H1 (cell line): ENCODE results near the gene GGA2. TPM values are rescaled to one million over a fixed set of nuclear protein-coding genes. Genes with fewer than 3 reads are reported as not detected.
"Not testable (repeated sequence)": the region's sequence is repeated elsewhere in the genome, so short reads cannot be mapped to it uniquely, and the experiment has no call there.

Experiments used
- CTCF ChIA-PET: fragments of 300-600 bp; sonication (Branson Sonifier 250); formaldehyde crosslinking; loops from one replicate; lab custom pipeline; 2021; ENCODE audit not compliant: partially characterized antibody; lab: Charles Lee
- POLR2A ChIA-PET: fragments of 300-600 bp; sonication (Branson Sonifier 250); formaldehyde crosslinking; loops from one replicate; lab custom pipeline; 2021; ENCODE audit warnings: inconsistent platforms; ENCODE audit not compliant: partially characterized antibody; lab: Charles Lee
- DNase-seq, 2 experiments: peaks; one replicate each; pipeline versions ENCODE4 v3.0.0 to v3.0.0-alpha.2; 2010 to 2022; ENCODE audit warnings: low spot score in 2 of 2, low read depth in 1 of 2, mixed read lengths in 1 of 2
- FAIRE-seq: peaks from 2 replicates; lab custom pipeline; 2011; peaks lifted over from hg19 to GRCh38; lab: Jason Lieb, UNC
- H2AFZ ChIP-seq: 2 replicates; pipeline ENCODE4 v1.8.1; 2012; ENCODE audit warnings: low read length, inconsistent platforms
- H2AK5ac ChIP-seq: 2 replicates; pipeline ENCODE4 v1.6.1; 2013; ENCODE audit warnings: low read depth, low read length
- H2BK120ac ChIP-seq: replicated peaks from 2 replicates; pipeline ENCODE3; 2013; ENCODE audit warnings: low read depth, low read length, inconsistent platforms
- H2BK12ac ChIP-seq: 2 replicates; pipeline ENCODE4 v1.6.1; 2013; ENCODE audit warnings: low read depth, low read length
- H2BK15ac ChIP-seq: 2 replicates; pipeline ENCODE4 v1.6.1; 2013; ENCODE audit warnings: low read length
- H2BK20ac ChIP-seq: 2 replicates; pipeline ENCODE4 v1.6.1; 2013; ENCODE audit warnings: low read length
- H2BK5ac ChIP-seq: 2 replicates; pipeline ENCODE4 v1.6.1; 2013; ENCODE audit warnings: low read depth, low read length
- H3K14ac ChIP-seq: 2 replicates; pipeline ENCODE4 v1.6.1; 2013; ENCODE audit warnings: inconsistent platforms; ENCODE audit not compliant: insufficient read length
- H3K18ac ChIP-seq: 2 replicates; pipeline ENCODE4 v1.6.1; 2013; ENCODE audit warnings: low read length; ENCODE audit errors: extremely low read depth
- H3K23ac ChIP-seq: 2 replicates; pipeline ENCODE4 v1.6.1; 2013; ENCODE audit warnings: inconsistent platforms; ENCODE audit not compliant: insufficient read length
- H3K23me2 ChIP-seq: 2 replicates; pipeline ENCODE4 v1.6.1; 2013; ENCODE audit warnings: low read depth, low read length
- H3K27ac ChIP-seq: 2 replicates; pipeline ENCODE4 v1.6.1; 2011; ENCODE audit warnings: low read depth, low read length, inconsistent platforms
- H3K27me3 ChIP-seq, 4 experiments: replicated peaks in 1 of 4; 1 replicate in 1 of 4; 2 replicates in 3 of 4; pipeline versions ENCODE4 v1.6.1 to v1.8.1; 2011 to 2013; ENCODE audit warnings: low read length in 3 of 4, mild to moderate bottlenecking in 3 of 4, inconsistent platforms in 2 of 4, mixed read lengths in 2 of 4, moderate library complexity in 1 of 4; ENCODE audit not compliant: control insufficient read depth in 3 of 4, insufficient read depth in 3 of 4; ENCODE audit errors: extremely low read depth in 1 of 4
- H3K36me3 ChIP-seq, 4 experiments: 2 replicates each; pipeline versions ENCODE4 v1.6.1 to v1.8.1; 2011 to 2013; ENCODE audit warnings: mild to moderate bottlenecking in 4 of 4, low read length in 3 of 4, moderate library complexity in 2 of 4, control low read depth in 1 of 4, inconsistent platforms in 1 of 4; ENCODE audit not compliant: insufficient read depth in 4 of 4, control insufficient read depth in 2 of 4
- H3K4ac ChIP-seq: replicated peaks from 2 replicates; pipeline ENCODE3; 2013; ENCODE audit warnings: low read length, low read depth, mixed read lengths, inconsistent platforms; ENCODE audit not compliant: insufficient read length
- H3K4me1 ChIP-seq, 4 experiments: replicated peaks in 1 of 4; 1 replicate in 1 of 4; 2 replicates in 3 of 4; pipeline versions ENCODE4 v1.6.1 to v1.8.1; 2011 to 2013; ENCODE audit warnings: low read length in 3 of 4, inconsistent platforms in 2 of 4, mixed read lengths in 1 of 4; ENCODE audit not compliant: insufficient read depth in 4 of 4, control insufficient read depth in 3 of 4
- H3K4me2 ChIP-seq, 2 experiments: 2 replicates each; pipeline versions ENCODE4 v1.6.1 to v1.8.1; 2011 to 2013; ENCODE audit warnings: low read depth in 2 of 2, low read length in 2 of 2, control low read depth in 1 of 2, inconsistent platforms in 1 of 2, mild to moderate bottlenecking in 1 of 2; ENCODE audit not compliant: insufficient read depth in 1 of 2
- H3K4me3 ChIP-seq, 4 experiments: fragments of 200-600, 300-600 bp in 1 of 4; sonication (generic), shearing (Covaris generic), sonication (Bioruptor Twin) in 1 of 4; 2 replicates each; pipeline versions ENCODE4 v1.5.1 to v1.8.1; 2011 to 2016; ENCODE audit warnings: low read length in 4 of 4, low read depth in 3 of 4, control low read depth in 2 of 4, inconsistent platforms in 2 of 4, mild to moderate bottlenecking in 2 of 4, mixed read lengths in 1 of 4, moderate library complexity in 1 of 4; ENCODE audit not compliant: insufficient read depth in 2 of 4; ENCODE audit errors: extremely low read depth in 1 of 4
- H3K56ac ChIP-seq: replicated peaks from 2 replicates; pipeline ENCODE3; 2013; ENCODE audit warnings: low read depth, mild to moderate bottlenecking, mixed read lengths, low read length, inconsistent platforms; ENCODE audit not compliant: insufficient read length
- H3K79me1 ChIP-seq: 2 replicates; pipeline ENCODE4 v1.6.1; 2013; ENCODE audit warnings: low read depth, low read length, control low read depth
- H3K79me2 ChIP-seq, 2 experiments: 2 replicates each; pipeline versions ENCODE4 v1.6.1 to v1.8.1; 2012 to 2013; ENCODE audit warnings: low read length in 2 of 2, mild to moderate bottlenecking in 2 of 2, inconsistent platforms in 1 of 2; ENCODE audit not compliant: insufficient read depth in 2 of 2, control insufficient read depth in 1 of 2
- H3K9ac ChIP-seq, 4 experiments: replicated peaks in 1 of 4; 1 replicate in 1 of 4; 2 replicates in 3 of 4; pipeline versions ENCODE4 v1.6.1 to v1.8.1; 2011 to 2013; ENCODE audit warnings: low read depth in 3 of 4, low read length in 3 of 4, control low read depth in 2 of 4, mild to moderate bottlenecking in 2 of 4, moderate library complexity in 2 of 4, inconsistent platforms in 1 of 4; ENCODE audit errors: extremely low read depth in 1 of 4
- H3K9me3 ChIP-seq, 2 experiments: 2 replicates each; pipeline versions ENCODE4 v1.6.1 to v1.8.1; 2012 to 2013; ENCODE audit warnings: mild to moderate bottlenecking in 2 of 2, moderate library complexity in 2 of 2, control low read depth in 1 of 2, inconsistent platforms in 1 of 2, low read depth in 1 of 2, low read length in 1 of 2, mixed read lengths in 1 of 2; ENCODE audit not compliant: insufficient read depth in 2 of 2
- H4K20me1 ChIP-seq, 2 experiments: replicated peaks in 1 of 2; 2 replicates each; pipeline versions ENCODE3 to v1.8.1; 2011 to 2013; ENCODE audit warnings: inconsistent platforms in 2 of 2, low read length in 2 of 2, mild to moderate bottlenecking in 1 of 2; ENCODE audit not compliant: insufficient read depth in 2 of 2, control insufficient read depth in 1 of 2
- H4K5ac ChIP-seq: 2 replicates; pipeline ENCODE4 v1.6.1; 2013; ENCODE audit warnings: low read length, low read depth, mixed read lengths, inconsistent platforms; ENCODE audit not compliant: insufficient read length
- H4K8ac ChIP-seq: 2 replicates; pipeline ENCODE4 v1.8.0; 2013; ENCODE audit warnings: mild to moderate bottlenecking, moderate library complexity, low read length, inconsistent platforms; ENCODE audit not compliant: insufficient read depth; ENCODE audit errors: extremely low read depth
- H4K91ac ChIP-seq: replicated peaks from 2 replicates; pipeline ENCODE3; 2013; ENCODE audit warnings: low read length, mixed read lengths, inconsistent platforms; ENCODE audit not compliant: insufficient read length
- WGBS, 2 experiments: shearing (Covaris generic) in 1 of 2; methylation state at CpG; one replicate each; pipeline versions ENCODE4 v1.1.6 to v1.1.7; 2013 to 2015; ENCODE audit warnings: low lambda C conversion rate in 2 of 2, mixed read lengths in 2 of 2, inconsistent platforms in 1 of 2, low coverage in 1 of 2, missing lambda C conversion rate in 1 of 2; ENCODE audit not compliant: insufficient replicate concordance in 2 of 2, insufficient coverage in 1 of 2, insufficient read length in 1 of 2; ENCODE audit errors: extremely low coverage in 1 of 2, missing lambda C conversion rate in 1 of 2; 5-methylcytosine and 5-hydroxymethylcytosine counted together
- polyA plus RNA-seq, 7 experiments: library from polyadenylated mRNA; depleted of rRNA in 3 of 7; stranded (reverse) in 5 of 7; unstranded in 2 of 7; fragments of >200 nt in 5 of 7; fragments of 200-250 nt in 2 of 7; gene quantifications; 1 replicate in 5 of 7; 2 replicates in 1 of 7; 4 replicates in 1 of 7; pipeline versions ENCODE4 v1.2.1 to v1.2.3, GENCODE V29; 2011 to 2013; ENCODE audit warnings: missing spikeins in 2 of 7, mixed read lengths in 2 of 7
- total RNA-seq: library from RNA; stranded (reverse); fragmentation: NEBNext Ultra II Directional; extraction: Animal tissue kit (Norgen Biotek cat#: 25700); gene quantifications from 2 replicates; pipeline ENCODE4 v1.2.1, GENCODE V29; 2021

The GGA2 gene
- total and polyA plus RNA-seq, 2 of the 8 experiments (the other 6 are each of a cell fraction or from before 2014, with no cell fraction given) = 65.8 to 114 TPM

DNA sequence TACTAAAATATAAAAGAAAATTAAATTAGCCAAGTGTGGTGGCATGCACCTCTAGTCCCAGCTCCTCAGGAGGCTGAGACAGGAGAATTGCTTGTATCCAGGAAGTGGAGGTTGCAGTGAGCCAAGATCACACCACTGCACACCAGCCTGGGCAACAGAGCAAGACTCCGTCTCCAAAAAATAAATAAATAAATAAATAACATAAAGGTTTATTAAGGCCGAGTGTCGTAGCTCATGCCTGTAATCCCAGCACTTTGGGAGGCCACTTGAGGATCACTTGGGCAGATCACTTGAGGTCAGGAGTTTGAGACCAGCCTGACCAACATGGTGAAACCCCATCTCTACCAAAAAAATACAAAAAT lies 30.5 kb upstream of the GGA2 start:
- not testable (repeated sequence) for H3K4me1 ChIP-seq, H4K20me1 ChIP-seq, H3K56ac ChIP-seq, H3K27ac ChIP-seq, H2BK20ac ChIP-seq, H2AFZ ChIP-seq, H3K18ac ChIP-seq, FAIRE-seq, H2BK120ac ChIP-seq, H4K8ac ChIP-seq, H3K9me3 ChIP-seq, H2AK5ac ChIP-seq, H3K23me2 ChIP-seq, H3K9ac ChIP-seq, H2BK12ac ChIP-seq, H3K27me3 ChIP-seq, H3K4me3 ChIP-seq, H2BK5ac ChIP-seq, H3K14ac ChIP-seq, DNase-seq, H4K5ac ChIP-seq, H2BK15ac ChIP-seq, H3K4ac ChIP-seq, H3K79me2 ChIP-seq, H4K91ac ChIP-seq, H3K4me2 ChIP-seq, H3K79me1 ChIP-seq, H3K23ac ChIP-seq
- POLR2A ChIA-PET = interaction anchor here (1.1 to 1.8 kb wide), 3 partner anchors 14 to 49 kb away, joined by 3 to 6 read pairs (median 6); no protein-coding TSS in a partner anchor
- CTCF ChIA-PET = interaction anchor here (1.0 to 1.1 kb wide), 2 partner anchors 11 to 14 kb away, joined by 3 read pairs; no protein-coding TSS in a partner anchor
- peaks cover 9 to 50% (median 27%) of the 10 kb centered on the region in 4 experiments; a peak in 7 of 8 replicates for H3K36me3 ChIP-seq
- WGBS, 2 experiments = 91% methylated on average over 3 of the region's 3 CpGs; no CpG with 5 or more reads in 1 of the 2 experiments
